NCI-H345 treated with DMSO at 0.1 percent for 48 hours (cell line): Measurements from ENCODE around the gene FFAR4.

Experiments
- DNase-seq: peaks from one replicate; lab custom pipeline; 2025; ENCODE audit not compliant: unreplicated experiment; lab: John Stamatoyannopoulos, UW

Gene FFAR4

GRCh38 chr10:93599335-93599734, 32.9 kb downstream of the FFAR4 start:
- DNase-seq = no peak

DNA sequence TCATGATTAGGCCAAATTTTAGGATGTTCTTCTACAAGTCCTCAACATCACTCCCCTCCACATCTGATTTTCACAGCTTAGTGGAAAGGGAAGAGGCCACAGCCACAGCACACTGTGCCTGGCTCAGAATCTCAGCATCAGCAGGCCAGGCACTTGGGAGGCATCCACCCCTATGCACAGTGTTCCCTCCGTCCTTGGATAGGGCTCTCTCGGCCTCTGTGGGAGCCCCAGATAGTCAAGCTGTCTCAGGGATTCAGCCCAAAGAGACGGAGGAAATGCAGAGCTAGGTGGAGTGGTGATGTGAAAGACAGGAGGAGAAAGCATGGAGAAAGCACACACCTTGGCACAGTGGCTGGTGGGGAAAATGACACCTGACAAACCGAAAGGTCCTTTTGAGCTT, 33.3 kb downstream of the FFAR4 start:
- no peak for DNase-seq

DNA sequence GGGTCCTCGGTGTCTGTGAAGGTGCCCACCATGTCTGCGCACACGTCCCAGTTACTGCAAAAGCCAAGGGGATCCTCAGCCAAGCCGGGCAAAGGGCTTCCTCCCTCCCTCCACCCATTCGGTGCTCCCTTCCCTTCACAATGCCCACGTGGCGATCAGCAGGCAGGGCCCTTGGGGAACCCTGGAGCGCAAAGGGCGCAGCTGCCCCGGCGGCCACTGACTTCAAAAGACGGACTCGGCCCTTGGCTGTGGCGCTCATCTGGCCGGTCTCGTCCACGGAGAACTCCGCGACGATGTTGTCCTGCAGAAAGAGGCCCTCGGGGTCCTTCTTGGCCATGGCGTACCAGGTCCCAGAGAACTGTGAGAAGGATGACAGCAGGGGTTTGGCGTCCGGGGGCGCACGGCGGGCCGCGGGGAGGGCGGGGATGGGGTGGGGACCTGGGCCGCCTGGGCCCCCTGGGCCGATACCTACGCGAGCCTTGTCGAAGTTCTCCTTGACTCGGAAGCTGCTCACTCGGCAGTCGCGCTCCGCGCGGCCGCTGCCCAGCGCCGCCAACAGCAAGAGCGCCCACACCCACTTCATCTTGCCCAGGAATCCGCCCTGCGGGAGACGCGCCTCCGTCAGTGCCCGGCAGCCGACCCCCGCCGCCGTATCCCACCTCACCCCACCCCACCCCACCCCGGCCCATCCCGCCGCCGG, 34.1 kb downstream of the FFAR4 start:
- no peak for DNase-seq

DNA sequence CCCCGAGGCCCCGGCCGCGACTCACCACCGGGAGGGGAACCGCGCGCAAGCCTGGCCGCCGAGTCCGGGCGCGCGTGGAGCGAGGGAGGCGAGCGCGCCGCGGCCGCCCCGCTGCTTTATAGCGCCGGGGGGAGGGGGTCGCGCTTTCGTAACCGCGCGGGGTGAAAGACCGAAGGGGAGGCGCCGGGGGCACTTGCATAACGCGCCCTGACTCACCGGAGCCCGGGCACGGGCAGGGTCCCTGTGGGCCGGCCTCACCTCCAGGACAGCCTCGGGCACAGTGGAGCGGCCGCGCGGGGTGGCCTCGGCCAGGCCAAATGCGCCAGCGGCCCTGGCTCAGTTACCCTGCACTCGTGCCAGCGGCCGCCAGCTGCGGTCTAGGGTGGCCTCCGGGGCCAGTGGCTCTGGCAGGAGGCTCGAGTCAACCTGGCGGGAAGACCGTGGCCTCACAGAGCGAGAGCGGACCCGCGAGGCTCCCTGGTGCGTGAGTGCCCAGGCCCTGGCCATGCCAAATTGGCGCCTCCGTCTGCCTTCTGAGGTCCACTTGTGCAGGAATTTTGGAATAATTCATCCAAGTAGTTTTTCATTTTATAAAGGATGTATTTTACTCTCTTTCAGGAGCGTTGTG, 34.8 kb downstream of the FFAR4 start, which contains the start of gene RBP4:
RBP4 (minus strand) TSS at position 90 of the 628 bp plus-strand sequence. CDS start 207 bp downstream, outside the sequence.
- DNase-seq = no peak

DNA sequence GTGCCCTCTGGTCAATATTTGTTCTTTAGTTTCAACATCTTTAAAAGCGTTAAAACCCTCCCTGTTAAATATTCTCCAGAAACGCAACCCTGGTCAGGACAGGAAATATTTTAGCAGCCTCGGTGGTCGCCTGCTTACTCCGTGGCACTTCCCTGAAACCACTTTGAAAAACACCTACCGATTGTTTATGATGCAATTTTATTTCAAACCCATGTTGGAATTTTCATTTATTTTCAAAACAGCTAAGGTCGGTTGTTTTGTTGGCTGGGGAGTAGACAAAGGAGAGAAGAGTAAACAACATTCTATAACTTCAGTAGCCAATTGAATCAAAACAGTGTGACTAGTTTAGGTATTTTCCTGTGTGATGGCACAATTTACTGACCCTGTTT, 35.3 kb downstream of the FFAR4 start:
- no peak for DNase-seq

DNA sequence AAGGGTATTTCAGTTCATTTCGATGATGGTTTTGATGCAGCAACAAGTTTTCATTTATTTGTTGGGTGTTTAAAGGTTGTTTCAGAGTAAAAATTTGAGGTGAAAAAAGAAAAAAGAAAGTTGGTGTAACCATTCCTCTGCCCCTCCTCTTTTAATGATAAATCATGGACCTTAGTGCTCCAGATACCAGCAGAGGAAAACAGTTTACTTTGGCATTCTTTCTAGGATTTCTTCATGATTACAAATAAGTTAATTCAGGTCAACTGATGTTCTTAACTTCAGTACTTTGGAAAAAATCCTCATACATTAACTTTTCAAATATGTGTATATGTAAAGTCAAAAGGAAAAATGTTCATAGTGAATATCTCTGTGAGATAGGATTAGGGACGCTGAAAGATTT, 36.6 kb downstream of the FFAR4 start:
- DNase-seq = no peak

DNA sequence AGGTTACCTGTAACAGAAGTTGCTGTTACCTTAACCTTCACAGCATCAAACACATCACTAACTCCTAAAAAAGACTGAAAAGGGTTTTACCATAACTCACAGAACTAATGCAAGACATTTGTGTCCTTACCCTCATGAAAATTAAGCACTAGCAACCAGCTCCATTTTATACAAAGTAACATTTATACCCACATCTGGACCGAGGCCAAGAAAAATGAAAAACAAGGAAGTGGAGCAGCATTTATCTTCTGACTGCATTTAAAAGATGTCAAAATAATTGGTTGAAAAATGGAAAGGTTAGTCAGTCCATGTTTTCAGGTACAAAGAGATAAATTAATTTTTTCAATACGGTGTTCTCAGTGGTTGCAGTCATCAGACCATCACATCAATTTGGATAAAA, 37.7 kb downstream of the FFAR4 start:
- DNase-seq = no peak

DNA sequence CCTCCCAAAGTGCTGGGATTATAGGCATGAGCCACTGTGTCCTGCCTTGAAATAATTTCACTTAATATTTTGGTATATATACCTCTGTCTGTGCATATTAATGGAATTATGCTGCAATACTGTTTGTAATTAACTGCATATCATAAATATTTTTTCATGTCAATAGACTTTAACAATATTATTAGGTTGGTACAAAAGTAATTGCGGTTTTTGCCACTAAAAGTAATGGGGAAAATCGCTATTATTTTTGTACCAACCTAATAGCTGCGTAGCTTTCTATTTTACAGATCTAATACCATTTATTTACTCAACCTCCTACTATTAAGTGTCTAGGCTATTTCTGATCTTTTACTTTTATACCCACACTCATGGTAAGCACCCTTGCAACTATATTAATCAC, 42.0 kb downstream of the FFAR4 start:
- no peak for DNase-seq

- no peak for DNase-seq
Observed at GRCh38 chr10:93612311-93612710, 45.8 kb downstream of the FFAR4 start, which contains the start of gene PDE6C. TSS of gene PDE6C (plus strand) at chr10:93612537. CDS start at chr10:93612726, 189 bp downstream.

DNA sequence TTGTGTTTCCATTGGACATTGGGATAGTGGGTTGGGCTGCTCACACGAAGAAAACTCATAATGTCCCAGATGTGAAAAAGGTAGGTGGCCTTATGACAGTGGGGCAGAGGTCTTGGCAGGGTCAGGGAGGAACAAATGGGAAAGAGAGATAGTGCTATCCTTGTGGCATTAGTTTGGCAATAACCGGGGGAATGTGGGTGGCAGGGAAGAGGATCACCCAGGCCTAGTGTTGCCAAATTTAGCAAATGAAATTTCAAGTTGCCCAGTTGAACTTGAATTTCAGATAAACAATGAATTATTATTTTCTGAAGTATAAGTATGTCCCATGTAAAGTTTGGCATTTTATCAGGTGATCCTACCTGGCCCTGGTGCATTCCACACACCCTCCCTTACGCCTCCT, 46.7 kb downstream of the FFAR4 start:
- DNase-seq = no peak

GRCh38 chr10:93614101-93614825, 47.8 kb downstream of the FFAR4 start:
- DNase-seq = no peak

- DNase-seq = no peak
Observed at GRCh38 chr10:93615576-93616235, 49.2 kb downstream of the FFAR4 start.

- DNase-seq = no peak
Observed at GRCh38 chr10:93620925-93621324, 54.5 kb downstream of the FFAR4 start.

DNA sequence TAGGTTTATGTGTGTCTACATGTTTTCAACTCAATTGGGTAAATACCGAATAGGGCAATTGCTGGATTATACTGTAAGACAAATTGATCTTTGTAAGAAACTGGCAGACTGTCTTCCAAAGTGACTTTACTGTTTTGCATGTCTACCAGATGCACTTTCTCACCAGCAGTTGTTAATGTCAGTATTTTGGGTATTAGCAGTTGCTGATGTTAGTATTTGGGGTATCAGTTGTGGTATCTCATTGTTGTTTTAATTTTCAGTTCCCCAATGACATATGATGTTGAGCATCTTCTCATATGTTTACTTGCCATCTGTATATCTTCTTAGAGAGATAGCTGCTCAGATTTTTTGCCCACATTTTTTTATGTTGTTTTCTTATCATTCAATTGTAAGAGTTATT, 56.5 kb downstream of the FFAR4 start:
- no peak for DNase-seq

- DNase-seq = no peak
Observed at GRCh38 chr10:93628858-93629257, 62.4 kb downstream of the FFAR4 start.

DNA sequence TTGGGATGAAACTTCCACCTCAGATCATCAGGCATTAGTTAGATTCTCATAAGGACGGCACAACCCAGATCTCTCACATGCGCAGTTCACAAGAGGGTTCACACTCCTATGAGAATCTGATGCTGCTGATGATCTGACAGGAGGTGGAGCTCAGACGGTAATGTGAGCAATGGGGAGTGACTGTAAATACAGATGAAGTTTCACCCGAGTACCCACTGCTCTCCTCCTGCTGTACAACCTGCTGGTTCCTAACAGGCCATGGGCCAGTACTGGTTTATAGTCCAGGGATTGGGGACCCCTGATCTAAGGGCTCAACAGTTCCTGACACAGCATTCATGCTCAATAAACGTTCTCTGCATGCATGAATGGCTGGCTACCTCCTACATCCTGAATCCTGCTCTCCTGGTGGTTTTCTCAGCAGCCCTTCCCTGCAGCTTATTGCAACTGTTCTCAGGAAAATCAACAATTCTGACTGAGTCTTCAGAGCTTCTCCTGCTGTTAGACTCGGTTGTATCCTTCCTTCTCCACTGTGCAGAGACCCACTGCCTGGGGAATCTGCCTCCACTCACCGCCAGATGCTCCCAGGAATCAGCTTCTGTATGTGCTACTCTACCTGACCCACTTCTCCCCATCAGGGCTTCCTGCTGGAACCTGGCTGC, 63.3 kb downstream of the FFAR4 start:
- DNase-seq = no peak

DNA sequence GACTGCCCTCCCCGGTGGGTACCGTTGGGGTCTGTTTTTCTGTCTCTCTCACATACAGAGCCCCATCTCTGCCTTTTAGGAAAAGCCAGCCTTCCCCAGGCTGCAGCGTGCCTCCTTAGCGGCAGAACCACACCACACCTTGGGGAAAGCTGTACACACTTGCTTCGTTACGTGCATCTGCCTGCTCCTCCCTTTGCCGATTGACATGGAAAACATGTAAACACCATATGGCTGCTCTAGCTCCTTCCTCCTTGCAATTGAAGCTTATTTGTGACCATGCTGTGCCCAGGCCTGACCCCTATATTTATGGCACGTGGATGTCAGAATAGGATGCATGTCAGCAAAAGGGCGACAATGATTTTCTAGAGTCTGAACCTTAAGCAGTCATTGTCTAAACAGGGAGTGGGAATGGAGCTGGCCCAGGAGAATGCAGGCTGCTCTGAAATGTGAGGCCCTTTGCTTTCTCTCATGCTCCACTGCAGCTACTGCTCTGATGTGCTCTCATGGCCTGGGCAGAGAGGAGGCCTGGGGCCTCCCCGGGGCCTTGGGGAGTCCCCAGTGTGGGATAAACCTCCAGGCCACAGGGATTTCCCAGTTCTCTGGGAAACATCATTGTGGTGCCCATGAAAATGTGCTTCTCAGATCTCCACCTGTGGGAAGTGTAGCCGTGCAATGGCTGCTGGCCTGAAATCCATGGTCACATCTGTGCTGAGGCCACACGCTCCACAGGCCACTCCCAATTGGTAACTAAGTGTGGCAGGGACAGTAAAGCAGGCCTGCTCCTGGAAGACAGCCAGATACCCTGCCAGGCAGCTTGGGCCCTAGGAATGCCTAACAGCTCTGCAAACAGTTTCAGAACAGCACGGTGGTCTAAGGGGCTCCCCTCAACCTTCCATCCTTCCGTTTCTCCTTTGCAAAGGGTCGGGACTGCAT, 64.4 kb downstream of the FFAR4 start:
- no peak for DNase-seq
